Measurements from ENCODE around the gene TFEB. TPM values are rescaled to one million over a fixed set of nuclear protein-coding genes. Genes with fewer than 3 reads are reported as not detected.

TFEB gene
- total and polyA plus RNA-seq, 2 of the 8 experiments (the other 6 are each of a cell fraction or from before 2014, with no cell fraction given): 2.3 to 6.7 TPM

GRCh38 chr6:41699063-41699462, 36.3 kb downstream of the TFEB start:
- 0 out of 2 replicates have a peak overlapping the region, but pooled peaks have one; percentile 6 for H2BK12ac ChIP-seq (ENCODE audit: low read depth, low read length)
- no peaks in the 10 kb centered on the region for H3K23me2 ChIP-seq (ENCODE audit: low read depth, low read length)
- H2BK15ac ChIP-seq (ENCODE audit: low read length): no peak overlapping the region
- no peak overlapping the region for H3K4ac ChIP-seq (replicated peaks; ENCODE audit: insufficient read length, low read depth, low read length)
- peaks cover 0 to 8% (median 2%) of the 10 kb centered on the region in 4 experiments; a peak in 5 of 7 replicates for H3K4me1 ChIP-seq (replicated peaks in 1 of 4; ENCODE audit: control insufficient read depth in 3 of 4, insufficient read depth in 4 of 4, low read length in 3 of 4)
- no peak overlapping the region for H3K27ac ChIP-seq (ENCODE audit: low read depth, low read length)
- H3K36me3 ChIP-seq (ENCODE audit: control insufficient read depth in 2 of 4, insufficient read depth in 4 of 4, low read length in 3 of 4): no peaks in the 10 kb centered on the region
- DNase-seq (ENCODE audit: low read depth in 1 of 2, low spot score in 2 of 2): no peak
- no peaks in the 10 kb centered on the region for H3K9me3 ChIP-seq (ENCODE audit: insufficient read depth in 2 of 2, low read depth in 1 of 2, low read length in 1 of 2)
- H3K56ac ChIP-seq (replicated peaks; ENCODE audit: insufficient read length, low read depth, low read length): no peak overlapping the region
- H4K20me1 ChIP-seq (replicated peaks in 1 of 2; ENCODE audit: control insufficient read depth in 1 of 2, insufficient read depth in 2 of 2, low read length in 2 of 2): peaks cover 0 to 2% of the 10 kb centered on the region in 2 experiments
- no peak overlapping the region for H2BK20ac ChIP-seq (ENCODE audit: low read length)
- H4K8ac ChIP-seq (ENCODE audit: extremely low read depth, insufficient read depth, low read length): no peak overlapping the region
- no peak overlapping the region for H3K9ac ChIP-seq (replicated peaks in 1 of 4; ENCODE audit: extremely low read depth in 1 of 4, low read depth in 3 of 4, low read length in 3 of 4)
- H3K4me2 ChIP-seq (ENCODE audit: insufficient read depth in 1 of 2, low read depth in 2 of 2, low read length in 2 of 2): no peak overlapping the region
- no peak for FAIRE-seq
- no peak overlapping the region for H3K4me3 ChIP-seq (ENCODE audit: extremely low read depth in 1 of 4, insufficient read depth in 2 of 4, low read depth in 3 of 4, low read length in 4 of 4)
- H3K79me1 ChIP-seq (ENCODE audit: low read depth, low read length): no peaks in the 10 kb centered on the region
- no peak for TF ChIP-seq FOSL1 (IDR thresholded peaks at IDR 0.05; ENCODE audit: insufficient read depth, low read depth, low read length)
- no peak for TF ChIP-seq ATF2 (IDR thresholded peaks at IDR 0.05; ENCODE audit: low read length)
- TF ChIP-seq CTBP2 (IDR thresholded peaks at IDR 0.05; ENCODE audit: borderline replicate concordance, insufficient read depth, insufficient read length, low read length): no peak
- no peak for TF ChIP-seq ASH2L (IDR thresholded peaks at IDR 0.05; ENCODE audit: low read length)
- TF ChIP-seq SRF (IDR thresholded peaks at IDR 0.05; ENCODE audit: low read depth, low read length): no peak
- no peak for TF ChIP-seq CREB1 (IDR thresholded peaks at IDR 0.05)
- no peak for TF ChIP-seq TAF1 (IDR thresholded peaks at IDR 0.05; ENCODE audit: low read depth, low read length)
- no peak for TF ChIP-seq EP300 (IDR thresholded peaks at IDR 0.05; ENCODE audit: borderline replicate concordance in 1 of 2, low read depth in 2 of 2, low read length in 2 of 2)
- no peak for TF ChIP-seq HDAC6 (IDR thresholded peaks at IDR 0.05; ENCODE audit: low read depth, low read length)
- no peak overlapping the region for H3K23ac ChIP-seq (ENCODE audit: insufficient read length)
- H2AFZ ChIP-seq (ENCODE audit: low read length): no peak overlapping the region
- no peaks in the 10 kb centered on the region for H3K79me2 ChIP-seq (ENCODE audit: control insufficient read depth in 1 of 2, insufficient read depth in 2 of 2, low read length in 2 of 2)
- H4K5ac ChIP-seq (ENCODE audit: insufficient read length, low read depth, low read length): no peak overlapping the region
- H3K14ac ChIP-seq (ENCODE audit: insufficient read length): no peak overlapping the region
- no peak overlapping the region for H2BK5ac ChIP-seq (ENCODE audit: low read depth, low read length)
- H3K27me3 ChIP-seq (replicated peaks in 1 of 4; ENCODE audit: control insufficient read depth in 3 of 4, extremely low read depth in 1 of 4, insufficient read depth in 3 of 4, low read length in 3 of 4): no peaks in the 10 kb centered on the region; a peak in 2 of 7 replicates
- no peak overlapping the region for H3K18ac ChIP-seq (ENCODE audit: extremely low read depth, low read length)
- H4K91ac ChIP-seq (replicated peaks; ENCODE audit: insufficient read length, low read length): no peak overlapping the region
- no peak overlapping the region for H2AK5ac ChIP-seq (ENCODE audit: low read depth, low read length)
- POLR2A ChIA-PET (ENCODE audit: partially characterized antibody): interaction anchor here (1.7 kb wide), 1 partner anchor 17 kb away, joined by 4 read pairs; no protein-coding TSS in a partner anchor
- WGBS, 2 experiments (ENCODE audit: extremely low coverage in 1 of 2, insufficient coverage in 1 of 2, insufficient read length in 1 of 2, insufficient replicate concordance in 2 of 2, low coverage in 1 of 2, low lambda C conversion rate in 2 of 2, missing lambda C conversion rate in 1 of 2): 82% methylated on average over 2 of the region's 2 CpGs; no CpG with 5 or more reads in 1 of the 2 experiments
- H2BK120ac ChIP-seq (replicated peaks; ENCODE audit: low read depth, low read length): no peak overlapping the region
- CTCF ChIA-PET (ENCODE audit: partially characterized antibody): interaction anchor here (1.0 to 12.5 kb wide), 9 partner anchors 9 to 392 kb away, joined by 3 to 181 read pairs (median 4); no protein-coding TSS in a partner anchor
